ENCODE data around the gene TIGD2. TPM values are rescaled to one million over a fixed set of nuclear protein-coding genes. Genes with fewer than 3 reads are reported as not detected.

The TIGD2 gene
- total and polyA plus RNA-seq, 3 donors from 2014 or later: 4.0 to 11.5 (median 9.3) TPM

- TF ChIP-seq CTCF (IDR thresholded peaks at IDR 0.05) (no peak), POLR2A (IDR thresholded peaks at IDR 0.05) (no peak)
- no peaks in the 10 kb centered on the region for H3K36me3 ChIP-seq (ENCODE audit: low read depth, missing control alignments)
- H3K27me3 ChIP-seq: no peaks in the 10 kb centered on the region
- no peaks in the 10 kb centered on the region for H3K9me3 ChIP-seq
- peaks cover 11% of the 10 kb centered on the region for H3K4me1 ChIP-seq
- no peak for DNase-seq
- H3K27ac ChIP-seq: no peak overlapping the region
- WGBS, 2 donors: 93 to 94% methylated on average over 4 of the region's 4 CpGs
- intact Hi-C loops (cut with DNase I; ENCODE audit: low total_unique reads): no loop called here
- no peak overlapping the region for H3K4me3 ChIP-seq
Measured at GRCh38 chr4:89108091-89108490, 3.2 kb upstream of the TIGD2 start.

GRCh38 chr4:89109841-89110540 is 1.3 kb upstream of the TIGD2 start:
- peaks cover 11% of the 10 kb centered on the region for H3K4me1 ChIP-seq
- no peaks in the 10 kb centered on the region for H3K9me3 ChIP-seq
- DNase-seq: peak; percentile 28
- H3K27me3 ChIP-seq: no peaks in the 10 kb centered on the region
- peak overlapping the region; percentile 85 to 93 for H3K4me3 ChIP-seq
- intact Hi-C loops (cut with DNase I; ENCODE audit: low total_unique reads): no loop called here
- no peak for TF ChIP-seq POLR2A (IDR thresholded peaks at IDR 0.05)
- TF ChIP-seq CTCF (IDR thresholded peaks at IDR 0.05): no peak
- no peaks in the 10 kb centered on the region for H3K36me3 ChIP-seq (ENCODE audit: low read depth, missing control alignments)
- WGBS, 2 donors: 13 to 16% methylated on average over 10 of the region's 10 CpGs
- H3K27ac ChIP-seq: peak overlapping the region in 1 of 2 donors; percentile 89

GRCh38 chr4:89110541-89110985 is 770 bp upstream of the TIGD2 start:
- H3K4me3 ChIP-seq: peak overlapping the region; percentile 85 to 93
- no peak for TF ChIP-seq POLR2A (IDR thresholded peaks at IDR 0.05)
- TF ChIP-seq CTCF (IDR thresholded peaks at IDR 0.05): no peak
- peaks cover 11% of the 10 kb centered on the region for H3K4me1 ChIP-seq
- H3K27ac ChIP-seq: peak overlapping the region; percentile 85 to 89
- no peaks in the 10 kb centered on the region for H3K9me3 ChIP-seq
- no peaks in the 10 kb centered on the region for H3K36me3 ChIP-seq (ENCODE audit: low read depth, missing control alignments)
- intact Hi-C loops (cut with DNase I; ENCODE audit: low total_unique reads): no loop called here
- H3K27me3 ChIP-seq: no peaks in the 10 kb centered on the region
- DNase-seq: no peak
- 0 to 1% methylated on average over 7 to 30 of the region's 30 CpGs for WGBS, 2 donors

GRCh38 chr4:89111833-89112563 is 665 bp downstream of the TIGD2 start:
- Histone ChIP-seq H3K4me1 (peaks cover 11% of the 10 kb centered on the region), H3K27me3 (no peaks in the 10 kb centered on the region), H3K27ac (peak overlapping the region; percentile 85 to 89), H3K36me3 (ENCODE audit: low read depth, missing control alignments) (no peaks in the 10 kb centered on the region), H3K9me3 (no peaks in the 10 kb centered on the region), H3K4me3 (peak overlapping the region; percentile 85 to 93)
- no peak for DNase-seq
- intact Hi-C loops (cut with DNase I; ENCODE audit: low total_unique reads): no loop called here
- 19 to 21% methylated on average over 15 of the region's 15 CpGs for whole genome bisulfite sequencing, 2 donors
- TF ChIP-seq POLR2A (IDR thresholded peaks at IDR 0.05) (no peak), CTCF (IDR thresholded peaks at IDR 0.05) (no peak)

Data from testis (tissue), 3 donors.